Stomach (tissue), 9 donors: ENCODE measurements around the gene CARHSP1. TPM values are rescaled to one million over a fixed set of nuclear protein-coding genes. Genes with fewer than 3 reads are reported as not detected.
A peak's percentile ranks its signal among the peaks of the same experiment; 100 is the strongest.

Source experiments
- DNase-seq, 2 donors: peaks; one replicate each; pipeline versions ENCODE4 v3.0.0 to v3.0.0-alpha.2; 2013 to 2019
- H3K27ac ChIP-seq, 5 donors: fragments of 200-600 bp in 4 of 5; sonication (generic) in 4 of 5; one replicate each; pipeline ENCODE4 v1.5.1; 2013 to 2019; ENCODE audit warnings: mild to moderate bottlenecking in 1 of 5, moderate library complexity in 1 of 5
- H3K27me3 ChIP-seq, 3 donors: fragments of 200-600 bp; sonication (generic); one replicate each; pipeline ENCODE4 v1.5.1; 2017 to 2019; ENCODE audit warnings: mixed run types in 1 of 3
- H3K36me3 ChIP-seq, 4 donors: fragments of 200-600 bp; sonication (generic); 1 replicate in 3 of 4; 2 replicates in 1 of 4; pipeline ENCODE4 v1.5.1; 2016 to 2019
- H3K4me1 ChIP-seq, 4 donors: fragments of 200-600 bp; sonication (generic); one replicate each; pipeline ENCODE4 v1.5.1; 2016 to 2019
- H3K4me3 ChIP-seq, 4 donors: fragments of 200-600 bp; sonication (generic) in 3 of 4; one replicate each; pipeline ENCODE4 v1.5.1; 2016 to 2019; ENCODE audit warnings: mild to moderate bottlenecking in 1 of 4
- H3K9me3 ChIP-seq, 4 donors: fragments of 200-600 bp; sonication (generic); one replicate each; pipeline ENCODE4 v1.5.1; 2016 to 2019
- CTCF ChIP-seq, 7 experiments: fragments of 450-650 bp in 4 of 7; fragments of 200-600 bp in 3 of 7; sonication (generic) in 3 of 7; IDR thresholded peaks; one replicate each; pipeline ENCODE4 v1.5.1; 2016 to 2019; ENCODE audit warnings: antibody characterized with exemption in 7 of 7, control low read depth in 2 of 7, mild to moderate bottlenecking in 1 of 7
- EP300 ChIP-seq: sonication (generic); formaldehyde crosslinking; IDR thresholded peaks from one replicate; pipeline ENCODE4 v1.6.1; 2017; ENCODE audit warnings: antibody characterized with exemption
- POLR2A ChIP-seq, 4 donors: fragments of 450-650 bp; IDR thresholded peaks; one replicate each; pipeline ENCODE4 v1.6.1; 2016; ENCODE audit warnings: antibody characterized with exemption in 4 of 4, control low read depth in 2 of 4, mild to moderate bottlenecking in 1 of 4, moderate library complexity in 1 of 4
- POLR2AphosphoS5 ChIP-seq, 3 donors: sonication (generic); formaldehyde crosslinking; IDR thresholded peaks; one replicate each; pipeline ENCODE4 v1.6.1; 2016; ENCODE audit warnings: antibody characterized with exemption in 3 of 3
- WGBS, 5 donors: extraction: QIAGEN DNeasy Blood & Tissue Kit in 3 of 5; methylation state at CpG; one replicate each; pipeline versions ENCODE4 v1.1.5 to v1.1.7; 2013 to 2018; 5-methylcytosine and 5-hydroxymethylcytosine counted together
- intact Hi-C: fragments of 100-400 bp; cut with DNase I; formaldehyde crosslinking; loops from one replicate; pipeline ENCODE4 v1.15.1; 2023; ENCODE audit warnings: low total_unique reads
- polyA plus RNA-seq, 3 donors: library from polyadenylated mRNA; stranded (reverse); fragments of 200-250 nt; gene quantifications; one replicate each; pipeline ENCODE4 v1.2.3, GENCODE V29; 2013
- total RNA-seq, 5 donors: library from RNA; depleted of rRNA; stranded (reverse); fragments of >200 nt; gene quantifications; one replicate each; pipeline versions ENCODE4 v1.1.0 to v1.2.3, GENCODE V29; 2014 to 2016
- donor health status: healthy with polysubstance abuse.
- donor health status: Bipolar disorder and iron deficiency.
- donor health status: healthy.

CARHSP1 gene
- total and polyA plus RNA-seq, 8 donors: 2.0 to 190 (median 58.5) TPM

GRCh38 chr16:8867216-8867931, 1.4 kb downstream of the CARHSP1 start:
- peak; percentile 62 to 77 for DNase-seq
- Histone ChIP-seq H3K27ac (peak overlapping the region; percentile 86 to 95 (median 91)), H3K4me1 (peaks cover 48 to 86% (median 73%) of the 10 kb centered on the region in 4 donors), H3K27me3 (no peaks in the 10 kb centered on the region), H3K4me3 (peak overlapping the region; percentile 61 to 76 (median 70)), H3K9me3 (no peaks in the 10 kb centered on the region), H3K36me3 (no peaks in the 10 kb centered on the region)
- intact Hi-C loops: no loop called here
- TF ChIP-seq EP300 (no peak), POLR2A (IDR thresholded peaks at IDR 0.05) (no peak), POLR2AphosphoS5 (IDR thresholded peaks at IDR 0.05) (no peak), CTCF (IDR thresholded peaks at IDR 0.05) (no peak)
- 0 to 6% (median 2%) methylated on average over 28 to 35 of the region's 35 CpGs for WGBS, 5 donors

- H3K4me3 ChIP-seq: peak overlapping the region; percentile 61 to 76 (median 70)
- no peaks in the 10 kb centered on the region for H3K27me3 ChIP-seq
- WGBS, 5 donors: 10 to 24% (median 12%) methylated on average over 7 to 16 of the region's 16 CpGs
- peak overlapping the region; percentile 86 to 95 (median 91) for H3K27ac ChIP-seq
- intact Hi-C loops: no loop called here
- DNase-seq: no peak
- H3K9me3 ChIP-seq: no peaks in the 10 kb centered on the region
- H3K36me3 ChIP-seq: no peaks in the 10 kb centered on the region
- TF ChIP-seq EP300 (no peak), CTCF (IDR thresholded peaks at IDR 0.05) (no peak), POLR2AphosphoS5 (IDR thresholded peaks at IDR 0.05) (no peak), POLR2A (IDR thresholded peaks at IDR 0.05) (no peak)
- H3K4me1 ChIP-seq: peaks cover 53 to 91% (median 78%) of the 10 kb centered on the region in 4 donors
These were observed 2.0 kb downstream of the CARHSP1 start for GRCh38 chr16:8866884-8867215.

DNA sequence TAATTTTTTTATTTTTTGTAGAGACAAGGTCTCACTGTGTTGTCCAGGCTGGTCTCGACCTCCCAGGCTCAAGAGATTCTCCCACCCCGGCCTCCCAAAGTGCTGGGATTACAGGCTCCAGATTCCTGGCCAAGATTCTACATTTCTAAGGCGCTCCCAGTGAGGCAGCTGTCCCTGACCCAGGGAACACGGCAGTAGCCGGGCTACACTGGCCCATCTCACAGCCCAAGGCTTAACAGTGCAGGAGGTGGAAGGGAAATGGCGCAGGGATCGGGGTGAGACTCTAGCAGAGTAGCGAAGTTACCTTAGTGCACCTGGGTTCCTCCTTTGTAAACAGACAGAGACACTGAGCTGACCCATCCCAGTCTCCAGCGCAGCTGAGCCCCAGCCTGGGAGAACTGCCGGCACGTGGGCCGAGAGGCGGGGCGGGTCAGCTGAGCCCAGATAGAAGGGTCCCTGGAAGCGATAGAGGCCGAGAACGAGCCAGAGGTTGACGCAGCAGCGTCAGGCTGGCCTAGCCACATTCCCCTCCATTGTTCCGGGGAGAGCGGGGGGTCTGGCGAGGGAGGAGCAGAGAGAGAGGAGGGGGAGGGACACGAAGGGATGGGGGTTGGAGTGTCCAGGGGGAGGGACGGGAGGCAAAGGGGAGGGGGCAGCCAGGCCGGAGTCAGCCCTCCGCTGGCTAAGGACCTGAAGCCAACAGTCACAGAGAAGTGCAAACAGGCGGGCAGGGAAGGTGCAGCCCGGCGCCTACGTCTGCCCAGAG, 2.5 kb downstream of the CARHSP1 start:
- H3K27me3 ChIP-seq: no peaks in the 10 kb centered on the region
- H3K27ac ChIP-seq: peak overlapping the region; percentile 86 to 95 (median 91)
- intact Hi-C loops: no loop called here
- peaks cover 59 to 92% (median 84%) of the 10 kb centered on the region in 4 donors for H3K4me1 ChIP-seq
- H3K4me3 ChIP-seq: peak overlapping the region; percentile 61 to 76 (median 70)
- DNase-seq: peak; percentile 49 to 85
- 19 to 31% (median 22%) methylated on average over 23 to 30 of the region's 30 CpGs for WGBS, 5 donors
- no peaks in the 10 kb centered on the region for H3K9me3 ChIP-seq
- no peak for TF ChIP-seq POLR2A (IDR thresholded peaks at IDR 0.05)
- no peak for TF ChIP-seq CTCF (IDR thresholded peaks at IDR 0.05)
- TF ChIP-seq POLR2AphosphoS5 (IDR thresholded peaks at IDR 0.05): peak; percentile 28 to 42 (median 41)
- TF ChIP-seq EP300: no peak
- no peaks in the 10 kb centered on the region for H3K36me3 ChIP-seq

GRCh38 chr16:8865145-8865882, 3.5 kb downstream of the CARHSP1 start:
- no peaks in the 10 kb centered on the region for H3K27me3 ChIP-seq
- H3K4me1 ChIP-seq: peaks cover 64 to 92% (median 85%) of the 10 kb centered on the region in 4 donors
- no peaks in the 10 kb centered on the region for H3K9me3 ChIP-seq
- no peaks in the 10 kb centered on the region for H3K36me3 ChIP-seq
- TF ChIP-seq POLR2A (IDR thresholded peaks at IDR 0.05) (no peak), POLR2AphosphoS5 (IDR thresholded peaks at IDR 0.05) (no peak), EP300 (no peak), CTCF (IDR thresholded peaks at IDR 0.05) (no peak)
- DNase-seq: no peak
- WGBS, 5 donors: 82 to 92% (median 88%) methylated on average over 12 to 14 of the region's 14 CpGs
- H3K4me3 ChIP-seq: peak overlapping the region in 1 of 4 donors; percentile 29
- H3K27ac ChIP-seq: peak overlapping the region in 4 of 5 donors; percentile 68 to 94 (median 81)
- intact Hi-C loops: no loop called here
